HG02840 (cell line): Measurements from ENCODE around the gene CD72.
"Not testable (repeated sequence)": the region's sequence is repeated elsewhere in the genome, so short reads cannot be mapped to it uniquely, and the experiment has no call there.

ENCODE experiments used
- ATAC-seq: cut with Tn5 transposase; IDR thresholded peaks from one replicate; pipeline ENCODE4 v1.9.1; 2021; ENCODE audit warnings: mild to moderate bottlenecking, moderate library complexity, moderate number of reproducible peaks; ENCODE audit not compliant: unreplicated experiment, low FRiP score

CD72 gene

DNA sequence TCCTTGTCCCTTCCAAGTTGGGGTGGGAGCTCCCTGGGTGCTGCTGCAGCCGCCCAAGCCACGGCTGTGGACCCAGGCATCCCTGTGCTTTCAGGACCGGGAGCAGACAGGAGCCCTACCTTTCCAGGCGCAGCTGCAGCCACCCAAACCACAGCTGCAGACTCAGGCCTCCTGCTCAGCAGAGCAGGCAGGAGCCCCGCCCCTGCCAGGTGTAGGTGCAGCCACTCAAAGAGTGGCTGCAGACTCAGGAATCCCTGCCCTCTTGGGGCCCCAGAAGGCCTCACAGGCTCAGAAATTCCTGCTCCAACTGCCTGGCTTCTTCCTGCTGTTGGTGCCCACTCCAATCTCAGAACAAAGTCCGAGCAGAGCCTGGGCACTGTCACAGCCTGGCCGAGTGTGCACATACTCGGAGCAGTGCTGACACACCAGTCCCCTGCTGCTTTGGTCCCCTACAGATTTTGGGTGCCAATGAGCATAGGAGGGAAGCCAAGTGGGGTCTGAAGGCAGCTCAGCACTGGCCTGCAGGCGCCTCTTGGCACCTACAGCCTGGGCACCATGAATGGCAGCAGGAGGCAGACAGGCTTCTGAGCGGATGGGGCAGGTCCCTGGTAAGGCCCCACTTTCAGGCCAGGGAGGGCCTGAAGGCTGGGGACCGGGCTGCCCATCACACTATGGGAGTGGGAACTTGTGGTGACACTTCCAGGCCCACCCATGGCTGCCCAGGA is 19.2 kb downstream of the CD72 start:
- no peak for ATAC-seq

DNA sequence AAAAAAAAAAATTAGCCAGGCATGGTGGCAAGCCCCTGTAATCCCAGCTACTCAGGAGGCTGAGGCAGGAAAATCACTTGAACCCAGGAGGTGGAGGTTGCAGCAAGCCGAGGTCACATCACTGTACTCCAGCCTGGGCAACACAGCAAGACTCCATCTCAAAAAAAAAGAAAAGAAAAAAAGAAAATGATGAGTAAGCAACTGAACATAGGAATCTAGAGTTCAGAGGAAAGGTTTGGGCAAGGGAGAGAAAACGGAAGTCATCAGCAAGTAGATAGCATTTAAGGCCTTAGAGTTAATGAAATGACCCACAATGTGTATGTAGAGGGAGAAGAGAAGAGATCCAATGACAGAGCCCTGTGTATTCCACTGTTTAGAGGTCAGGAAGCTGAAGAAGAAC is 21.3 kb downstream of the CD72 start:
- ATAC-seq = not testable (repeated sequence)

DNA sequence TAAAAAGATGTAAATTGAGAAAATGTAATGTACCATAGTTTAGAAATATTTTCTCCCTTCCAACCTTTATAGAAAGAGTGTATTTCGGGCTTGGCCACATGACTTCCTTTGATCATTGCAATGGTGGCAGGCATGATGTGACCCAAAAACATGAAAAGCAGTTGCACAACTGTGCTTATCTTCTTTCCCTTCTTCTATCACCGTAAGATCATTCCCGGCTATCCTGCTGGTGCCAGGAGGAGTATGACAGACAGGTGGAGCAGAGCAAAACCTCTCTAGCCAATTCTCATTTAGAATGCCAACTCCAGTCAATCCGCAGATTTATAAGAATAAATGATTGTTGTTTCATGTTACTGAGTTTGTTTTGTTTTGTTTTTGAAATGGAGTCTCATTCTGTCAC is 23.7 kb downstream of the CD72 start:
- ATAC-seq = no peak

DNA sequence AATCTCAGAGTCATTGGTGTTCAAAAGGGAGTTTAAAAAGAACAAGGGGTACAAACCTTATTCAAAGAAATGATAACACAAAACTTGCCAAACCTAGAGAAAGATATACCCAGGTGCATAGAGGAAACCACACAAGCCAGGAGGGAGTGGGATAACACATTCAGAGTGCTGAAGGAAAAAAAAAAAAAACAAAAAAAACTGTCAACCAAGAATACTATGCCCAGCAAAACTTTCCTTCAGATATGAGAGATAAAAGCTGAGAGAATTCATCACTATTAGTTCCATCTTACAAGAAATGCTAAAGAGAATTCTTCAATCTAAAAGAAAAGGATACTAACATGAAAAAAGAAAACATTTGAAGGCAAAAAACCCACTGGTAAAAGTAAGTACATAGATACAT is 24.6 kb downstream of the CD72 start:
- ATAC-seq = no peak

DNA sequence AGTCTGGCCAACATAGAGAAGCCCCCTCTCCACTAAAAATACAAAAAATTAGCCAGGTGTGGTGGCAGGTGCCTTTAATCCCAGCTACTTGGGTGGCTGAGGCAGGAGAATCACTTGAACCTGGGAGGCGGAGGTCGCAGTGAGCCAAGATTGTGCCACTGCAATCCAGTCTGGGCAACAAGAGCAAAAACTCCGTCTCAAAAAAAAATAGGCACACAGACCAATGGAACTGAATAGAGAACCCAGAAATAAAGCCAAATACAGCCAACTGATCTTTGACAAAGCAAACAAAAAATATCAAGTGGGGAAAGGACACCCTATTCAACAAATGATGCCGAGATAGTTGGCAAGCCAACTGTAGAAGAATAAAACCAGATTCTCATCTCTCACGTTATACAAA is 29.7 kb downstream of the CD72 start:
- ATAC-seq = not testable (repeated sequence)

DNA sequence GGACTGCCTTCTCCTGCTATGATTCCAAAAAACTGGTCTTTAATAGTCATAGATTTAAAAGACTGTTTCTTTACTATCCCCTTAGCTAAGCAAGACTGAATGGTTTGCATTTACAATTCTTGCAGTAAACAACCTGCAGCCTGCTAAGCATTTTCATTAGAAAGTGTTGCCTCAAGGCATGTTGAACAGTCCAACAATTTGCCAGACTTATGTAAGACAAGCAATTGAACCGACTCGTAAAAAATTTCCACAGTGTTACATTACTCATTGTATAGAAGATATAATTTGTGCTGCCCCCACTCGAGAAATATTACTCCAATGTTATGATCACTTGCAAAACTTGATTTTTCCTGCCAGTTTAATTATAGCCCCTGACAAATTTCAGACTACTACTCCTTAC is 33.5 kb downstream of the CD72 start:
- not testable (repeated sequence) for ATAC-seq

DNA sequence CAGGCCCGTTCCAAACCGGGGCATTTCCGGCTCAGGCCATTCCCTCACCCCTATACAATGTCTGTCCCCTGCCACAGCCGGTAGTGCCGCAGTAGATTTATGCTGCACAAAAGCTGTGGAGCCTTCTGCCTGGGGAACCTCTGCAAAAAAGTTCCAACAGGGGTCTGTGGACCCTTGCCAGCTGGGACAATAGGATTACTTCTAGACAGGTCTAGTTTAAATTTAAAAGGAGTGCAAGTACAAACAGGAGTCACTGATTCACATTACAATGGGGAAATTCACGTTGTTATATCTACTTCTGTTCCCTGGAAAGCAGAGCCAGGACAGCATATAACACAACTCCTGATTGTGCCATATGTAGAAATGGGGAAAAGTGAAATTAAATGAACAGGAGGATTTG is 34.7 kb downstream of the CD72 start:
- not testable (repeated sequence) for ATAC-seq

DNA sequence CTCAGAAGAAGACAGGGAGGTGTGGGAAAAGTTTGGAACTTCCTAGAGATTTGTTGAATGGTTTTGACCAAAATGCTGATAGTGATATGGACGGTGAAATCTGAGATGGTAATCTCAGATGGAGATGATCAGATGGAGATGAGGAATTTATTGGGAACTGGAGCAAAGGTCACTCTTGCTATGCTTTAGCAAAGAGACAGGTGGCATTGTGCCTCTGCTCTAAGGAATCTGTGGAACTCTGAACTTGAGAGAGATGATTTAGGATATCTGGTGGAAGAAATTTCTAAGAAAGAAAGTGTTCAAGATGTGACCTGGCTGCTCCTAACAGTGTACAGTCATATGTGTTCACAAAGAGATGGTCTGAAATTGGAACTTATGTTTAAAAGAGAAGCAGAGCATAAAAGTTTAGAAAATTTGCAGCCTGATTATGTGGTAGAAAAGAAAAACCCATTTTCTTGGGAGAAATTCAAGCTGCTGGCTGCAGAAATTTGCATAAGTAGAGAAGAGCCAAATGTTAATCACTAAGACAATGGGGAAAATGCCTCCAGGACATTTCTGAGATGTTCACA is 38.5 kb downstream of the CD72 start:
- ATAC-seq = not testable (repeated sequence)

DNA sequence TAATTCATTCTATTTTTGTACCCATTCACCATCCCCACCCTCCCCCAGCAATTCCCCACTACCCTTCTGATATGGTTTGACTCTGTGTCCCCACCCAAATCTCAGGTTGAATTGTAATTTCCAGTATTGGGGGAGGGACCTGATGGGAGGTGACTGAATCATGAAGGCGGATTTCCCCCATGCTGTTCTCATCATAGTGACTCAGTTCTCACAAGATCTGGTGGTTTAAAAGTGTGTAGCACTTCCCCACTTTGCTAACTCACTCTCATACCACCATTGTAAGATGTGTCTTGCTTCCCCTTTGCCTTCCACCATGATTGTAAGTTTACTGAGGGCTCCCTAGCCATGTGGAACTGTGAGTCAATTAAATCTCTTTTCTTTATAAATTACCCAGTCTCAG is 39.1 kb downstream of the CD72 start:
- ATAC-seq = no peak

DNA sequence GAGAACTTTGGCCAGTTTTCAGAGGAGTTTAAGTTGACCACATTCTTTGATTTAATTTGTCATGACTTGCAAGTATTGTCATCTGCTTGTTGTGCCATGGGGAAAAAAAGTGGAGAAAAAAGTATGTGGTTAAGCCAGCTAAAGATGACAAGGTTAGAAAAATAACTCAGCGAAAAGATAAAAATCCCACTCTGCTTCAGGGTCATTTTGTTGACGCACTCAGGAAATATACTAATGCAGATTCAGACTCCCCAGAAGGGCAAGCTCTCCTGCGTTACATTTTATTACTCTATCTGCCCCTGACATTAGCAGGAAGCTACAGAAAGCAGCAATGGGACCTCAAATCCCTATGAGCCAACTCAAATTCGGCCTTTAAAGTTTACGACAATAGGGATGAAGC is 40.7 kb downstream of the CD72 start:
- ATAC-seq = no peak

DNA sequence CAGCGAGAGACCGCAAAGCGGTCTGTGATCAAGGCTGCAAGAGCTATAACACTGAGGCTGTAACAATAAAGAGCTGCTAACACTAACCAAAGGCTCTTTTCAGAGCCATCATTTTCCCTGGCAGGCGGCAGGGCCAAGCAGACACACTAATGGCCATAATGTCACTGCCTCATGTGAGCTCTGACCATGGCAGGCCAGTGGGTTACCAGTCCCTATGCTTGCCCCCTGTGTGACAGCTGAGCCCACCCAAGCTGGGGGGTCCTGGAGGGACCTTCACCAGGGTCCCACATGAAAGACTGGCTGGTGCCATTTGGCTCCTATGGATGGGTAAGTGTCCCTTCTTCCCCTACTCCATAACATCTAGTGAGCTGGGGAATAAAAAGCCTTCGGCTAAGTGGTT is 42.7 kb downstream of the CD72 start:
- no peak for ATAC-seq

DNA sequence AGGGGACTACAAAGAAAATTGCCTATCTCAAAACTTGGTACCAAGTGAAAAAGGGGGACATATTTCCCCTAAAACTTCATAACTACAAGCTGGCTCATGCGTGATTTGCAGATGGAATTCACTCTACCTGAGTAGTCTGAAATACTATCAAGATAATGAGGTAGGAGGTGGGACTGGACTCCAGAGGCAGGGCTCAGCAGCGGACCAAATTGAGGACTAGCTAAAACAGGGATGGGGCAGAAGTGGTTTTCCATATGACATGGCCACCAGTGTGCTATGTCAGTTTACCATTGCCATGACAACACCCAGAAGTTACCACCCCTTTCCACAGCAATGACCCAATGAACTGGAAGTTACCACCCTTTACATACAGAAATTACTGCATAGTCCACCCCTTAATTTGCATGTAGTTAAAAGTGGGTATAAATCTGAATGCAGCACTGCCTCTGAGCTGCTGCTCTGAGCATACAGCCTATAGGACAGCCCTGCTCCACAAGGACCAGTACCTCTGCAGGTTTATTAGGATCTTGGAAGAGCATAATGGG is 43.6 kb downstream of the CD72 start:
- ATAC-seq = no peak

DNA sequence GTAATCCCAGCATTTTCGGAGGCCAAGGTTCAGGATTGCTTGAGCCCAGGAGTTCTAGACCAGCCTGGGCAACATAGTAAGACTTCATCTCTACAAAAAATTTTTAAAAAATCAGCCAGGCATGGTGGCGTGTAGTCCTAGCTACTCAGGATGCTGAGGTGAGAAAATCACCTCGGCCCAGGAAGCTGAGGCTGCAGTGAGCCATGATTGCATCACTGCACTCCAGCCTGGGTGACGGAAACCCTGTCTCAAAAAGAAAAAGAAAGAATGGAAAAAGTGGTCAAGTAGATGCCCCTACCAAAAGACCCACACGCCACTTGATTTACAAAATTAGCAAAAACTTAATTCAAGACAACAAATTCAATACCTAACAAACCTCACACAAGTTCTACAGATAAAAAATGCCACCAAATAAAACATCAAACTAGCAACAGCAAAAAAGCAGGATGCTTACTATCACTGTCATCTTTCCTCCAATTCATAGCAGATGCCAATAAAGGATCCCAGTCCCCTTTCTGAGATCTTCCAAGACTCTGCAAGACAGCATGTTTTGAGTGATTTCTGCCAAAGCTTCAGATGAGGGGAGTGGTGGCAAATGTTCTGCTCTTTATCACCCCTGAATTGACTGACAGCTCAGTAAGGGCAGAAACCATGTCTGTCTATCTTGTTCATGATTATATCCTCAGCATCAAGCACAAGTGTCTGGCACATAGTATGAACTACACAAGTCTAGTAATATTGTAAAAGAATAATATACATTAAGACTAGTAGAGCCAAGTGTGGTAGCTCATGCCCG is 47.3 kb downstream of the CD72 start:
- no peak for ATAC-seq

DNA sequence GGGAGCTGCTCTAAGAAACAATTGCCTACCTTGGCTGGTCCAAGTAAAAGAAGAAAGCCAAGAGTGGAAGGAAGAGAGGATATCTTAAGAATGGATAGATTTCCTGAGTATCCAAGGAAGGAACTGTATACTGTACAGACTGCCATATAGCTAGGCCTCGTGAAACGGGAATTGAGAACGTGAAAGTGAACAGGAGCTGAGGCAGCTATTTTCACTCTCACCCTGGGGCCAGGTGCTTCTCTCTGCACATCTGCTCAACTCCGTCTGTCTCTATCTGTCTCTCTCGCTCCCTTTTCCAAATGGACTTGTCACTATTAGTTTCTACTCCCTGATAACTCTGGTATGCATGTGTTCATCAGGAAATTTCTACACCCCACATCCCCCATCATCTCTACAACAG is 49.0 kb downstream of the CD72 start:
- ATAC-seq = no peak

DNA sequence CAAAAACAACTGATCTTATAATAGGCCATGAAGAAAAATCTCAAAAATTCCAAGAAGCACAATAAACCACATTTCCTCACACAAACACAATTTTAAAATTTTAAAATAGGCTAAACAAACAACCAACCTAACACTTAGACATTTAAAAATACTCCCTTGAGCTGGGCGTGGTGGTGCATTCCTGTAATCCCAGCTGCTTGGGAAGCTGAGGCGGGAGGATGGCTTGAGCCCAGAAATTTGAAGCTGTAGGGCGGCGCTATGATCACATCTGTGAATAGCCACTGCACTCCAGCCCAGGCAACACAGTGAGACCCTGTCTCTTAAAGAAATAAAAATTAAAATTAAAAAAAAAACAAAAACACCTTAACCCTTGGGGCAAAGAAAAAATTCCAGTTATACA is 50.0 kb downstream of the CD72 start:
- ATAC-seq = no peak

DNA sequence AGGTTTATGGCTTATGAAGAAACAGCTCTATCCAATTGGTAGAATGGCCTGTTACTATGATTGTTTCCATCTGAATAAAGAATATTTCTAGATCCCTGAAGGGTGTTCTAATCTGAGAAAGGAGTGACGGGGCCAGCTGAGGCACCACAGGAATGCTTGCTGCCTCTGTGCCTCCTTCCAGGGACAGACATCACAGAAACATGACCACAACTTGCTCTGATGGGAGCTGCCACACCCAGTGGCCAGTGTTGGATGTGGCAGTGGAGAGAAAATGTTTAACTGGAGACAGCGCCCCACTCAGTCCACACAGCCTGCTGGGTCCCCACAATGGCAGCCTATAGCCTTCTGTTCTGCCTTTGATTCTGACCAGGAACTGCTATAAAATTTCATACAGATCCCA is 51.8 kb downstream of the CD72 start:
- no peak for ATAC-seq

DNA sequence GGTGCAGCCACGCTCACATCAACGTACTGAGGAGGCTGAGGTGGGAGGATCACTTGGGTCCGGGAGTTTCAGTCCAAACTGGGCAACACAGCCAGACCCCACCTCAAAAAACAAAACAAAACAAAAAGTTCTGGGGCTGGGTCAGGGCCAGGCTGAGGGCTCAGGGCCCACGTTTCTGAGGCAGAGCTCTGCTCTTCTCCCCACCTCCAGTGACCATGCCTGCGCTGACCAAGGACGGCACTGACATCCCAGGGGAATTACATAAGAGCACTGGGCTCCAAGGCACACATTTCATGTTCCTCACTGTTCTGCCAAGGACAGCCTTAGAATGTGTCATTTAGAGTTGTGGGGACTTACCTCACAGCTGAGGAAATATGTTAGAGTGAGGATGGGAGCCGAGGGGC is 53.6 kb downstream of the CD72 start:
- no peak for ATAC-seq

DNA sequence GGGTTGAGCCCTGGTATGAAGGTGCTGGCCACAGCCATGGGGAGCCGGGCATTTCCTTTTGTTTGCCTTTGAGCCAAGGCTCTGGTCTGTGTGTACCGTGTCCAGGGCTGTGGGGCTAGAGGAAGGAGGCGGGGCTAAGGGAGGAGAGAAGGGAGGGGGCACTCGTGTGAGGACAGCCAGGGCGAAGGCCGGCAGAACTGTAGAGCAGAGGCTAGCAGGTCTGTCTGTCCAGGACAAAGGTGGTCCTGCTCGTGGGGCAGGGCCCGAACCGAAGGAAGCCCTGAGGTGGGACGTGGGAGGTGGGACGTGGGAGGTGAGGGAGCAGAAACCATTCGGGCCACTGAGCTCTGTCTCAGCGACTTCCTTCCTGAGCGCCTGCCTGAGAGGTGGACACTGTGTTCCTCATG is 54.4 kb downstream of the CD72 start:
- ATAC-seq = no peak

DNA sequence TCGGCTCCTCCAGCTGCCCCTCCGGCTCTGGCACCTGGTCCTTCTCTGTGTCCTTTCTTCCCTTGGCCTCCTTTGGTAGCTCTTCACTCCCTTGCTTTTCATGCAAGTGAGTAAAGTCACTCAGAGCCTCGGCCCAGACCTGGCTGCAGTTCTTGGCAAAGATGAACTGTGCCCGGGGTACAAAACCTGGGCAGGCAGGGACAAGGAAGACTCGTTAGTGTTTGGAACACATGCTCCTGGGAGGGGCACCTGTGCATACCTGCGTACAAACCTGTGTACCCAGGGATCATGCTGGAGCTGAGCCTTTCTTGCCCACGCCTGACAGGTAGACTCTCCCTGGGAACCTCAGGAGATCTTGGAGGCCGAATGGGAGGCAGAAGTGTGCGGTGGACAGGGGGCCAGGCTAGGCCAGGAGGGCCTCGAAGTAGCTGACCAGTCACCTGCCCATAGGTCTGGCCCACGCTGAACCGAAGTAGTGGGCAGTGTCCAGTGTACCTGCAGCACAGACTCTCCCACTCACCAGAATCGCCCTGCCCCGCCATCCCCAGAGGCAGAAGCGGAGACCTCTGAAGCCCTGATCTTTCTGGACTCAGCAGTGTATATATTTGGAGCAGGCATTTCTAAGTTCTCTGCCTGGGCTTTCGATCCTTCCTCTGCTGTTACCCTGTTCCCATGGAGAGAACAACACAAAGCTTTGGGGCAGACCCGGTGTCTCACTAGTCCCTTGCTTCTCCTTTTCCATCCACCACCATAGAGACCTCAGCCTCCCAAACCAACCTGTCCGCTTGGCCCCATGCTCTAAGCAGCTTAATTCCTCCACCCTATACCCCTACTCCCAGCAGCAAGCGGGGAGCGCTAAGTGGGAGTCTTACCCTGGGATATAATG is 55.1 kb downstream of the CD72 start:
- ATAC-seq = no peak

DNA sequence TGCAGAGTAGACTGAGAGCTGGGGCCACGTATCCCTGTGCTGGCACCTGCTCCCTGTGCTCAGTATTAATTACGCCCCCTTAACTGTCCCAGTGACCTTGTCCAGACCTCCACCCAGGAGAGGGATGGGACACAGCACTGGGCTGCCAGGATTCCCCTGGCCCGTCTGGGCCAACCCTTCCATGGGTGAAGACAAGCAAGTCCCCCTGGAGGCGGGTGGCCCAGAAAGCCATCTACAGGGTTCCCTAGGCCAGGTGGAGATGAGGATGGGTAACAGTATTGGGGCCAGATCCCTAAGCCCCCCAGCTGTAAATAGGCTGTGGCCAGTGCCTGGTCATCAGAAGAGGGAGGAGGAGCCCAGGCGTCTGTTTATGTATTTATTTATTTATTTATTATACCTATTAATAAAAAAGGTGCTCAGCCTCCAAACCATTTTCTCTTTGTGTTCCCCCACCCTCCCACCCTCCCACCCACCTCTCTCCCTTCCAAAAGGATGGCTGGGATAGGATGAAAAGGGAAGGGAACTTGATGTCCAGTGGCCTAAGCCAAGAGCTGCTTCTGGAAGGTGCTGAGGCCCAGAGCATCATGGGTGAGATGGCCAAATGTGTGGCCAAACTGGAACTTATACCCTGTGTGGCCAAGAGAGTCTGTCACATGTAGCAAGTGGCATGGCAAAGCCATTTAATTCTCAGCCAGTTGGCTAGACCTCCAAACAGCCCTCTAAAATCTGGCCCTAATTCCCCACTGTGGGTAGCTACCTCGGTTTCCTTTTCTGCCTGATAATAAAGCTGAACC is 56.5 kb downstream of the CD72 start:
- no peak for ATAC-seq
